ENCODE data around the gene WBP1L.
"Not testable (repeated sequence)": the region's sequence is repeated elsewhere in the genome, so short reads cannot be mapped to it uniquely, and the experiment has no call there.

Gene WBP1L

DNA sequence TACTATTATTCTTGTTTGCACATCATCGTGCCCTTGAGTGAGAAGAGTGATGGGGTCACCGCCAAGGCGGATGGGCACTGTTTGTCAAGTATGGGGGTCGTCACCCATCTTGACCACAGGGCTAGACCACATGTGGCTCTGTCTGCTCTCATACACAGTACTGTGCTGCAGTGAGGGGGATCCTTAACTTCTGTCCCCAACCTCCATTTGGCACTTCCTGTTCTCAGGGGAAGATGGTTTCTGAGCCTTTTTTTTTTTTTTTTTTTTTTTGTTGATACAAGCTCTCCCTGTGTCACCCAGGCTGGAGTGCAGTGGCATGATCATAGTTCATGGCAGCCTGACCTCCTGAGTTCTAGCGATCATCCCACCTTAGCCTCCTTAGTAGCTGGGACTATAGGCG lies 13.6 kb downstream of the WBP1L start:
- H3K36me3 ChIP-seq (ENCODE audit: control insufficient read depth, insufficient read depth, low read length): no peaks in the 10 kb centered on the region
- H3K27ac ChIP-seq (ENCODE audit: insufficient read depth, low read depth, low read length, poor library complexity, severe bottlenecking): no peak overlapping the region
- WGBS, 2 experiments: 95 to 97% methylated on average over 6 of the region's 6 CpGs
- no peak overlapping the region for H3K4me3 ChIP-seq (ENCODE audit: insufficient read depth, low read depth, low read length)
- no peaks in the 10 kb centered on the region for H3K4me1 ChIP-seq (ENCODE audit: control insufficient read depth, insufficient read depth, low read length)
- H3K27me3 ChIP-seq (ENCODE audit: control insufficient read depth, insufficient read depth, low read length, poor library complexity, severe bottlenecking): no peaks in the 10 kb centered on the region
- H3K9me3 ChIP-seq (ENCODE audit: control insufficient read depth, low read length): no peaks in the 10 kb centered on the region

DNA sequence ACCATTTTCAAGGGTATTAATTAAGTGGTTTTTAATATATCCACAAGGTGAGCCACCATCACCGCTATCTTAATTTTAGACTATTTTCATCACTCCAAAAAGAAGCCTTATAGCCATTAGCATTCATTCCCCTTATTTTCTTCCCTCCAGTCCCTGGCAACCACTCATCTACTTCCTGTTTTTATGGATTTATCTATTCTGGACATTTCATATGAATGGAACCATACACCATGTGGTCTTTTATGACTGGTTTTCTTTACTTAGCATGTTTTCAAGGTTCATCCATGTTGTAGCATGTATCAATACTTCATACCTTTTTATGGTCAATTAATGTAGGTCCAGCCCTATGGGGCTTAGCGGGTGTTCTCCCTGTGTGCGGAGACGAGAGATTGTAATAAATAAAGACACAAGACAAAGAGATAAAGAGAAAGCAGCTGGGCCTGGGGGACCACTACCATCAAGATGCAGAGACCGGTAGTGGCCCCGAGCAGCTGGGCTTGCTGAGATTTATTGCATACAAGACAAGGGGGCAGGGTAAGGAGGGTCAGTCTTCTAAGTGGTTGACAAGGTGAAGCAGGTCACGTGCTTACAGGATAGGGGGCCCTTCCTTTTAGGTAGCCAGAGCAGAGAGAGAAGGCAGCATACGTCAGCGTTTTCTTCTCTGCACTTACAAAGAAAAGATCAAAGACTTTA lies 14.6 kb downstream of the WBP1L start:
- Histone ChIP-seq H3K27ac (ENCODE audit: insufficient read depth, low read depth, low read length, poor library complexity, severe bottlenecking) (peak overlapping the region; percentile 13), H3K4me1 (ENCODE audit: control insufficient read depth, insufficient read depth, low read length) (no peaks in the 10 kb centered on the region), H3K4me3 (ENCODE audit: insufficient read depth, low read depth, low read length) (no peak overlapping the region), H3K27me3 (ENCODE audit: control insufficient read depth, insufficient read depth, low read length, poor library complexity, severe bottlenecking) (no peaks in the 10 kb centered on the region), H3K36me3 (ENCODE audit: control insufficient read depth, insufficient read depth, low read length) (no peaks in the 10 kb centered on the region), H3K9me3 (ENCODE audit: control insufficient read depth, low read length) (no peaks in the 10 kb centered on the region)
- WGBS, 2 experiments: 84 to 85% methylated on average over 9 of the region's 9 CpGs

DNA sequence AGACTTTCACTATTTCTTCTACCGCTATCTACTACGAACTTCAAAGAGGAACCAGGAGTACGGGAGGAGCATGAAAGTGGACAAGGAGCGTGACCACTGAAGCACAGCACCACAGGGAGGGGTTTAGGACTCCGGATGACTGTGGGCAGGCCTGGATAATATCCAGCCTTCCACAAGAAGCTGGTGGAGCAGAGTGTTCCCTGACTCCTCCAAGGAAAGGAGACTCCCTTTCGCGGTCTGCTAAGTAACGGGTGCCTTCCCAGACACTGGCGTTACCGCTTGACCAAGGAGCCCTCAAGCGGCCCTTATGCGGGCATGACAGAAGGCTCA lies 15.2 kb downstream of the WBP1L start:
- WGBS, 2 experiments: 73 to 85% methylated on average over 5 of the region's 12 CpGs
- H3K36me3 ChIP-seq (ENCODE audit: control insufficient read depth, insufficient read depth, low read length); H3K9me3 ChIP-seq (ENCODE audit: control insufficient read depth, low read length); H3K27me3 ChIP-seq (ENCODE audit: control insufficient read depth, insufficient read depth, low read length, poor library complexity, severe bottlenecking); H3K27ac ChIP-seq (ENCODE audit: insufficient read depth, low read depth, low read length, poor library complexity, severe bottlenecking); H3K4me1 ChIP-seq (ENCODE audit: control insufficient read depth, insufficient read depth, low read length); H3K4me3 ChIP-seq (ENCODE audit: insufficient read depth, low read depth, low read length): not testable (repeated sequence)

DNA sequence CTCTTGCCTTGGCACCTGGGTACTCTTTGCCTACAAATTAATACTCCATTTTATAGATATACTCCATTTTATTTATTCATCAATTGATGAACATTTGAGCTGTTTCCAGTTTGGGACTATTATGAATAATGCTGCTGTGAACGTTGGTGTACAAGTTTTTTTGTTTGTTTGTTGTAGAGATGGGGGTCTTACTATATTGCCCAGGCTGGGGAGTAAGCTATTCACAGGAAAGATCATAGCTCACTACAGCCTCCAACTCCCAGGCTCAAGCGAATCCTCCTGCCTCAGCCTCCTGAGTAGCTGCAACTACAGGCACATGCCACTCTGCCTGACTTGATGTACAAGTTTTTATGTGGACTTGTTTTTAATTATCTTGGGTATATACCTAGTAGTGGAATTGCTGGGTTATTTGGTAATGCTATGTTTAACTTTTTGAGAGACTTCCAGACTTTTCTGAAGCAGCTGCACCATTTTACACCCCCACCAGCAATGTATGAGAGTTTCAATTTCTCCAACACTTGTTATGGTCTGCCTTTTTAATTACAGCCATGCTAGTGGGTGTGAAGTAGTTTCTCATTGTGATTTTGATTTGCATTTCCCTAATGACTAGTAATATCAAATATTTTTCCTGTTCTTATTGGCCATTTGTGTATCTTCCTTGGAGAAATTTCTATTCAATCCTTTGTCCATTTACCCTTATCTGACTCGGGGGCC lies 15.9 kb downstream of the WBP1L start:
- H3K9me3 ChIP-seq (ENCODE audit: control insufficient read depth, low read length): no peaks in the 10 kb centered on the region
- no peaks in the 10 kb centered on the region for H3K36me3 ChIP-seq (ENCODE audit: control insufficient read depth, insufficient read depth, low read length)
- no peaks in the 10 kb centered on the region for H3K27me3 ChIP-seq (ENCODE audit: control insufficient read depth, insufficient read depth, low read length, poor library complexity, severe bottlenecking)
- no peaks in the 10 kb centered on the region for H3K4me1 ChIP-seq (ENCODE audit: control insufficient read depth, insufficient read depth, low read length)
- 86 to 93% methylated on average over 3 of the region's 3 CpGs for WGBS, 2 experiments
- no peak overlapping the region for H3K27ac ChIP-seq (ENCODE audit: insufficient read depth, low read depth, low read length, poor library complexity, severe bottlenecking)
- H3K4me3 ChIP-seq (ENCODE audit: insufficient read depth, low read depth, low read length): no peak overlapping the region

DNA sequence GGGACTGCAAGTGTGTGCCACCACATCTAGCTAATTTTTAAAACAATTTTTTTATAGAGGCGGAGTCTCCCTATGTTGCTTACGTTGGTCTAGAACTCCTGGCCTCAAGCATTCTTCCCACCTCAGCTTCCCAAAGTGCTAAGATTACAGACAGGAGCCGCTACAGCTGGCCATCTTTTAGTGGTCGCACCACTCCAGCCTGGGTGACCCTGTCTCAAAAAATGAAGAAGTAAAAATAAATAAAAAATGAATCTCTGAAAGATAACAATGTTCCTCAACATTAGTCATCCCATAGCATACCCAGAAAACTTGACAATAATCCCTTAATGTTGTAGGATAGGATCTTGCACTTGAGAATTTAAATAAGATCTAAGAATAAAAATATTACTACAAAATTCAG lies 18.2 kb downstream of the WBP1L start:
- no peaks in the 10 kb centered on the region for H3K4me1 ChIP-seq (ENCODE audit: control insufficient read depth, insufficient read depth, low read length)
- no peaks in the 10 kb centered on the region for H3K9me3 ChIP-seq (ENCODE audit: control insufficient read depth, low read length)
- H3K36me3 ChIP-seq (ENCODE audit: control insufficient read depth, insufficient read depth, low read length): no peaks in the 10 kb centered on the region
- H3K27me3 ChIP-seq (ENCODE audit: control insufficient read depth, insufficient read depth, low read length, poor library complexity, severe bottlenecking): no peaks in the 10 kb centered on the region
- no peak overlapping the region for H3K27ac ChIP-seq (ENCODE audit: insufficient read depth, low read depth, low read length, poor library complexity, severe bottlenecking)
- 88 to 92% methylated on average over 4 of the region's 4 CpGs for WGBS, 2 experiments
- no peak overlapping the region for H3K4me3 ChIP-seq (ENCODE audit: insufficient read depth, low read depth, low read length)

DNA sequence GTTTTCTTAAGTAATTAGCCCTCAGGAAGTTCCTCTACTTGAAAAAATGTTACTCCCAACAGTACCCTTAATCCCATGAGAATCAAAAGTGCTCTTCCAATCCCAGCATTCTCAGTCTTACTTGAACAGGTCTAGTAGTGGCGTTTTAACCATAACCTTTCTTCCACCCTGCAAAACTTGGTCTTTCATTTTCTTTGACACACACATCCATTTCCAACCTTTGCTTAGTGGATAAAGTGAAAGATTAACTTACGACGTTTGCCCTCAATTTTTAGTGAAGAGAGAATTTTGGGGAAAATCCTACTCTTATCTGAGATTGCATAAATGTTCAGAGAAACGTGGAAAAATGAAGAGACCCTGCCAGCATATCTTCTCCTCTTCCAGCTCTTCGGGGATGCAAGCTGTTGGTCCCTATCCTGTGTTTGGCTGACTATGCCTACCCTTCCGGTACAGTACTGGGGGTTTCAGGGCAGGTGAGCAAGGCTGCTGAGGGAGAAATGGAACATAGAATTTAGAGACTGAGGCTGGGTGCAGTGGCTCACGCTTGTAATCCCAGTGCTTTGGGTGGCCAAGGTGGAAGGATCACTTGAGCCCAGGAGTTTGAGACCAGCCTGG lies 18.8 kb downstream of the WBP1L start:
- Histone ChIP-seq H3K9me3 (ENCODE audit: control insufficient read depth, low read length) (no peaks in the 10 kb centered on the region), H3K4me3 (ENCODE audit: insufficient read depth, low read depth, low read length) (no peak overlapping the region)

DNA sequence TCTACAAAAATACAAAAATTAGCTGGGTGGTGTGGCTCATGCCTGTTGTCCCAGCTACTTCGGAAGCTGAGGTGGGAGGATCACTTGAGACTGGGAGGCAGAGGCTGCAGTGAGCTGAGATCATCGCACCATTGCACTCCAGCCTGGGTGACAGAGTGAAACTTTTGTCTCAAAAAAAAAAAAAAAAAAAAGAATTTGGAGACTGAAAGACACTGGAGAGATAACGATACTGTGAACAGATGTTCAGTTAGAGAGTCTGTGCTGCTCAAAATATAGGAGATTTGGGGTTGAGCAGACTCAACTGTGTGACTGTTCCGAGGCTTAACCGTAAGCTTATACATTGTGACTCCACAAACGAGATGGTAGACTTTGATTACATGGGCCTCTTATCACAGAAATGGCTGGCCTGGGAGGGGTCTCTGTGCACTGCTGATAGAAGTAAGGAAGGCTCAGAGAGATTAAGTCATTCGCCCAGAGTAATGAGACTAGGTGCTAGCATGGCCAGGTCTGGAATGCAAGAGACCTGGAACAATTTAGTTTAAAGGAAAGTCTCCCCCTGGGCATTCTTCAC lies 19.4 kb downstream of the WBP1L start:
- Histone ChIP-seq H3K4me3 (ENCODE audit: insufficient read depth, low read depth, low read length) (no peak overlapping the region), H3K9me3 (ENCODE audit: control insufficient read depth, low read length) (no peaks in the 10 kb centered on the region), H3K4me1 (ENCODE audit: control insufficient read depth, insufficient read depth, low read length) (no peaks in the 10 kb centered on the region), H3K27ac (ENCODE audit: insufficient read depth, low read depth, low read length, poor library complexity, severe bottlenecking) (no peak overlapping the region), H3K36me3 (ENCODE audit: control insufficient read depth, insufficient read depth, low read length) (no peaks in the 10 kb centered on the region), H3K27me3 (ENCODE audit: control insufficient read depth, insufficient read depth, low read length, poor library complexity, severe bottlenecking) (no peaks in the 10 kb centered on the region)
- WGBS, 2 experiments: 96 to 97% methylated on average over 7 of the region's 7 CpGs

More for the DNA sequence above, 18.8 kb downstream of the WBP1L start:
- WGBS, 2 experiments: 92 to 96% methylated on average over 7 of the region's 7 CpGs
- no peak overlapping the region for H3K27ac ChIP-seq (ENCODE audit: insufficient read depth, low read depth, low read length, poor library complexity, severe bottlenecking)
- no peaks in the 10 kb centered on the region for H3K4me1 ChIP-seq (ENCODE audit: control insufficient read depth, insufficient read depth, low read length)
- H3K27me3 ChIP-seq (ENCODE audit: control insufficient read depth, insufficient read depth, low read length, poor library complexity, severe bottlenecking): no peaks in the 10 kb centered on the region
- H3K36me3 ChIP-seq (ENCODE audit: control insufficient read depth, insufficient read depth, low read length): no peaks in the 10 kb centered on the region

DNA sequence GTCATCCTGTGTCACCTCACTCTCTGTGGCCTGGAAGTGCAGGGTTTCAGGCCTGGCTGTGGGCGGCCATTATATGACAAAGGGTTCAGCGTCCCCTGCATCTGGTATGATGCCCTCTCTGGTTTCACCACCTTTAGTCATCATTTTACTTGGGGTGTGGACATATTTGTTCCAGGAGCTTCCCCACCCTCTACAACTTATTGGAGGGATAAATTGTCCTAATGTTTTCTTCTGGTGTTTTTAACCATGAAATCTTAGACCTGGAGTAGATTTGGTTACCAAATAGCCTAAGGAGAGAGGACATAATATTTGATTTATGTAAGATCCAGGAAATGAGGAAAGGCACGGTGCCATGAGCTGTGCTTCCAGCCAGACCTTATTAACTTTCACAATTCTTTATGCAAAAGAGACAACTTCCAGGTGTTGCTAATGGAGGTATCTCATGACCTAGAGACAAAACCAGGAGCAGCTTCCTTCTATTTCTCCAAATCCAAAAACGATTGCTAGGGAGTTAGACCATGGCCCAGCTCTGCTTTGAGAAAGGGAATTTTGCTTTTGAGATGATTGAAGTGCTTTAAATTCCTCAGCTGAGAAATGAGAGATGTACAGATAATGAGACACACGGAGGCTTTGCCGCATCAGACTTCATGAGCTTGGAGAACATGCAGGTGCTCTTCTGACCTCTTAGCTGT lies 20.9 kb downstream of the WBP1L start:
- Histone ChIP-seq H3K36me3 (ENCODE audit: control insufficient read depth, insufficient read depth, low read length) (no peaks in the 10 kb centered on the region), H3K27me3 (ENCODE audit: control insufficient read depth, insufficient read depth, low read length, poor library complexity, severe bottlenecking) (no peaks in the 10 kb centered on the region), H3K4me1 (ENCODE audit: control insufficient read depth, insufficient read depth, low read length) (peaks cover 3% of the 10 kb centered on the region), H3K27ac (ENCODE audit: insufficient read depth, low read depth, low read length, poor library complexity, severe bottlenecking) (no peak overlapping the region), H3K4me3 (ENCODE audit: insufficient read depth, low read depth, low read length) (no peak overlapping the region), H3K9me3 (ENCODE audit: control insufficient read depth, low read length) (no peaks in the 10 kb centered on the region)
- 94 to 95% methylated on average over 5 to 6 of the region's 6 CpGs for WGBS, 2 experiments

DNA sequence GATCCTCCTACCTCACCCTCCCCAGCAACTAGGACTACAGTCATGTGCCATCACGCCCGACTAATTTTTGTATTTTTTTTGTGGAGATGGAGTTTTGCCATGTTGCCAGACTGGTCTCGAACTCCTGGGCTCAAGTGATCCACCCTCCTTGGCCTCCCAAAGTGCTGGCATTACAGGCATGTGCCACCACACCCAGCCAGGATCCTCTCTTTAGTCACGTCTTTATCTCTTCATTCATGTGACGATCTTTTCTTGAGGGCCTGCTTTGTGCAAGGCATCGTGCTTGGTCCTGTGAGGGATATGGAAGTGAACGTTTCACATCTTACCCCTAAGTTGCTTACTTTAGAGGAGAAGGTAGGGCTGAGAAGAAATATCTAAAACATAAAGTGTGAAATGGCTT lies 21.6 kb downstream of the WBP1L start:
- Histone ChIP-seq H3K27me3 (ENCODE audit: control insufficient read depth, insufficient read depth, low read length, poor library complexity, severe bottlenecking) (no peaks in the 10 kb centered on the region), H3K9me3 (ENCODE audit: control insufficient read depth, low read length) (no peaks in the 10 kb centered on the region), H3K27ac (ENCODE audit: insufficient read depth, low read depth, low read length, poor library complexity, severe bottlenecking) (no peak overlapping the region), H3K36me3 (ENCODE audit: control insufficient read depth, insufficient read depth, low read length) (no peaks in the 10 kb centered on the region), H3K4me1 (ENCODE audit: control insufficient read depth, insufficient read depth, low read length) (peaks cover 7% of the 10 kb centered on the region), H3K4me3 (ENCODE audit: insufficient read depth, low read depth, low read length) (no peak overlapping the region)
- 66 to 81% methylated on average over 5 to 7 of the region's 7 CpGs for WGBS, 2 experiments
